Brain pericyte (primary cell): ENCODE measurements around the gene GTSF1L.
"Not testable (repeated sequence)": the region's sequence is repeated elsewhere in the genome, so short reads cannot be mapped to it uniquely, and the experiment has no call there.

Experiments
- DNase-seq: peaks from one replicate; pipeline ENCODE4 v3.0.0-alpha.2; 2012; ENCODE audit warnings: low read depth, low spot score

The GTSF1L gene

GRCh38 chr20:43726811-43727338, at the start of gene GTSF1L:
GTSF1L (minus strand) TSS chr20:43727002; CDS start chr20:43726694, 308 bp downstream.
- no peak for DNase-seq

DNA sequence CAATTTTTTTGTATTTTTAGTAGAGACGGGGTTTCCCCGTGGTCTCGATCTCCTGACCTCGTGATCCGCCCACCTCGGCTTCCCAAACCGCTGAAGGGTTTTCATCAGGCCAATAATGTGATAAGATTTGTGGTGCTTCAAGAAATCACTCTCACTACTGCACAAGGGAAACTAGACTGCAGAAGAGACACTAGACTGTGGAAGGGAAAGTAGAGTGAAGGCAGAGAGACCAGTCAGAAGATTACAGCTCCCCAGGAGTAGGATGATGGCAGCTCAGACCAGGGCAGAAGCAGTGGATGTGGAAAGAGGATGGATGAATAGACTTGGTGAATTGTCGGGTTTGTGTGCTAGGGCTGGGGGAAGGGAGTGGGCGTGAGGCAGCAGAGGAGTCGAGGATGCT, 48.0 kb upstream of the GTSF1L start:
- DNase-seq: no peak

- DNase-seq: no peak
These were observed 44.8 kb upstream of the GTSF1L start for GRCh38 chr20:43771503-43772190.

DNA sequence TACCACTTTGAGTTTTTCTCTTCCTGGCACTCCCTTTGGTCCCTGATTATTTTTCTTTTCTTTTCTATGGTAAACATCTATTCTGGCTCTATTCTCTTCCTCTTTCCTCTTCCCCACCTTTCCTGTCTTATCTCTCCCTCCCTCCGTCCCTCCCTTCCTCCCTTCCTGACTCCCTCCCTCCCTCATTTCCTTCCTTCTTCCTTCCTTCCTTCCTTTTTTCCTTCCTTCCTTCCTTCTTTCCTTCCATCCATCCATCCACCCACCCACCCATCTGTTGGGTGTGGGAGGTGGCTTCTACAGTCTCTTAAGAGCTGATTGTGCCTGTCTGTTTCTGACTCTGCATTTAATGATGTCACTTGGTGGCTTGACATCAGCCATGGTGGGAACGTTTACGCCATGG, 43.5 kb upstream of the GTSF1L start:
- DNase-seq: no peak

DNA sequence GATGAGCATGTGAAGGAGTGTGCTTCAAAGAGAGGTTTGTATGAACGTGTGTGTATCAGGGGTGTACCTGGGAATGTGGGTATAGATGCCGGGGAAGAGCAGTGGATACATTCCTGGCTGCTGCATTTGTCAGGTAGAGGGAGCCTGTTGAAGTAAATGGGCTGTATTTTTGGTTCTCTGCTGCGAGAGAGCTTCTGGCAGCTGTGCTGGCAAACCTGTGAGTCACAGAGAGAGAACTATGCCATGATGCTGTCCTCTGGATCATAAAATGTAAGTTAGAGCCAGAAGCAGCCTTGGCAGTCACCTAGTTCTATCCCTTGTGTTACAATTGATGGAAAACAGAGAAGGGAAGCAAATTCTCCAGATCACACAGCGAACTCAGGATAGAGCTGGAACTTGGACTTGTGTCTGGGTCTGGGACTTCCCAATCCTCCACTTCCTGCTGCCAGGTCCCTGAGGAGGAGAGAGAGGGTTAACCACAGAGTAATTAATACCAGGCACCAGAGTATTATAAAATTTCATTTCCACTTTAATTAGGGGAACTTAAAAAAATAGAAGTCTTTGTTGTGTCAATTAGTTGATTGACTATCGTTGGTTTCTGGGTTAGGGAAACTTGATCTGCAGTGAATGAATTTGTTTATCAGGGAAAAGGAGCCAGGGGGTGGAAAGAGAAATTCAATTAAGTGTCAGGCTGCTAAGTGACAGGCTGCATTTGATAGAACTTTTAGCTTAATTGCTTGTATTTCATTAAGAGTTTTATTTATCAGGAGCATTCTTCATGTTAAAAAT, 41.1 kb upstream of the GTSF1L start:
- no peak for DNase-seq

GRCh38 chr20:43766917-43767316, 40.1 kb upstream of the GTSF1L start:
- DNase-seq: no peak

GRCh38 chr20:43766385-43766784, 39.6 kb upstream of the GTSF1L start:
- DNase-seq: no peak

DNA sequence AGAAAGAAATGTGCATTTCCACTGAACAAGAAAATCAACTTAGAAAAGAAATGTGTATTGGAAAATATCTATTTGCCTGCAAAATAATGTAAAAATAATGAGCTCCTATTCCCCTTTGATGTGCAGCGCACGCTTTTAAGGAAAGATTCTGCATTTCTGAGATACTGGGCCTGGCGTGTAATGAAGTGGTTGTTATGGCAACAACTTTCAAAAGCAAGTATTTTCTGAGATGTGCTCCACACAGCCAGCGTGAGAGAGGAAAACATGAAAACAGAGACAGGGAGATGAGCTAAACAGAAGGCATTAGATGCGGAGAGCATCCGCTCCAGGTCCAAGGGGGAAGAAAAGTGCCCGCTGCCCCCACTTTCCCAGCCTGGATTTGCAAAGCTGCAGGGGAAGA, 39.1 kb upstream of the GTSF1L start:
- no peak for DNase-seq

DNA sequence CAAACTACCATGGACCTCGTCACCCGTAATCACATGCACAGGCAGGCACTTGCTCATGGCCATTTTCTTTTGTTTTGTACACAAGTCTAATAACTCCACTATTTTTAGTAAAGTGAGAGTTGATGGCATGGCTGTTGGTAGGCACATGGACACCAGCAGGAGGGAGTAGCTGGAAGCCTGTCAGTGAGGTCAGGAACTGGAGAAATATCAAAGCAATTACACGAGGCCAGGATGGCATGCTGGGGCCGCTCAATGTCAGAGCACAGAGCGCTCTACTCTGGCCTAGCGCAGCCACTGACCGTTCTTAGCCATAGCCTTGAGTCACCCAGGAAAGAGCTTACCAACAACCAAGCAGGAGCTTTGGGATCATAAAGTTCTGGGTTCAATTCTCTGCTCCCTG, 36.1 kb upstream of the GTSF1L start:
- DNase-seq: no peak

- no peak for DNase-seq
These were observed 34.9 kb upstream of the GTSF1L start for GRCh38 chr20:43761386-43762340.

DNA sequence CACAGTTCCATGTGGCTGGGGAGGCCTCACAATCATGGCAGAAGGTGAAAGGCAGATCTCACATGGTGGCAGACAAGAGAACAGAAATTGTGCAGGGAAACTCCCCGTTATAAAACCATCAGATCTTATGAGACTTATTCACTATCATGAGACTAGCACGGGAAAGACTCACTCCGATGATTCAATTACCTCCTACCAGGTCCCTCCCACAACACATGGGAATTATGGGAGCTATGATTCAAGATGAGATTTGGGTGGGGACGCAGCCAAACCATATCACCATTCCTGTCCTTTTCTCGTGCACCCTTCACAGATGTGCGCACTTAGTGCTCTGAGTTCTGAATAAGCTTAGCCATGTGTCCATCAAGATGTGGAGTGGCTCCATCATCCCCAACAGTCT, 31.1 kb upstream of the GTSF1L start:
- DNase-seq: not testable (repeated sequence)

DNA sequence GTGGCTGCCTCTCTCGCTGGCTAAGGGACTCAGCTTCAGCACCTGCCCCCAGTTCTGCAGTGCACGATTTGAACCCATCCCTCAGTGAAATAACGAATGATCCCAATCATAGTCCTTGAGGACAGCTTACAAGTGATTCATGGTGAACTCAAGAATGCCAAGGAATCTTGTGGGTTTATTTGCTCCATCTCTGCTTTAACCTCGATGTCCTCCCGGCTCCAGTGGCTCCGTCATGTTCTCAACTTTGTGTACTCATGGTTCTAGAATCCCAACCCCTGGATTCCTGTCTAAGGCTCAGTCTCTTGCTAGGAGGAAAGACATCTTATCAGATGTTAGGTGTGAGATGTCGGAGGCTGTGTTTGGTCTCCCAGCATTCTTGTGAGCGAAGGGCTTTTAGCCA, 29.0 kb upstream of the GTSF1L start:
- no peak for DNase-seq

DNA sequence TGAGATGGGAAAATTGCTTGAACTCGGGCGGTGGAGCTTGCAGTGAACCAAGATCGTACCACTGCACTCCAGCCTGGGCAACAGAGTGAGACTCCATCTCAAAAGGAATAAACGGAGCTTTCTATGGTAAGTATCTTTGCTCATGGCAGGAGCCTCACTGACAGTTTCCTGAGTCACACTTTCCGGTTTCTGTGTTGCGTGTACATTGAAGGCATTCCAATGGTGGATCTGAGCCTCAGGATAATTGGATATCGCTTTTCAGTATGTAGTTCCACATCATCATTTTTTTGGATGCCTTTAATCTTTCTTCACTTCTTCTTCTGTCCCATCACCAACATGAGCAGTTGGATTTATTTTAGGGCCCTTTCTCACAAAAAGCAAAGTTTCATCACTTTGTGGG, 28.6 kb upstream of the GTSF1L start:
- DNase-seq: no peak

GRCh38 chr20:43752561-43753301, 25.9 kb upstream of the GTSF1L start:
- no peak for DNase-seq

- DNase-seq: no peak
These were observed 25.2 kb upstream of the GTSF1L start for GRCh38 chr20:43752051-43752360.

- DNase-seq: peak; percentile 24
These were observed 24.6 kb upstream of the GTSF1L start for GRCh38 chr20:43751167-43752050.

- DNase-seq: no peak
These were observed 24.0 kb upstream of the GTSF1L start for GRCh38 chr20:43750774-43751166.

DNA sequence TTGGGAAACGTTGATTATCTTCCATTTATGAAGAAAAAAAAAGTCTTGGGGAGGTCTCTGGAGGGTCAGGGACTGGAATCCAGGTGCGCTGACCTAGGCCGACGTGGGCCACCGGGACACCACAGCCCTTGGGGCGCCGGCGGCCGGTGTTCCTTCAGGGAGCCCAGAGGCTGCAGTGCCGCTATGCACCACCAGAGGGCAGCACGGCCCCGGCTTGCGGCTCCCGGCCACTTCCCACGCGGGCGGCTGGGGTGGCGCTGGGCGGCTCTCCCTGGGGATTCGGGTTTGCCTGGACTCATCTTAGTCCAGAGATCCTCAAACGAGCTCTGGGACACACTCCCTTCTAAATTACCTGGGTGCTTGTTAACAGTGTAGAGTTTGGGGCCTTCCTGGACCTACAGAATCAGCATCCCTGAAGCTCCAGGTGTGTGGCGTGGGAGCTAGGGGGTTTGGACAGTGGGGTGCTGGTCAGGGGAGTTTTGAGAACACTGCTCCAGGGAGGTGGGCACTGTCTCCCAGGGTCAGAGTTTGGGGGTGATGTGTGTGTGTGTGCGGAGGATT, 23.0 kb upstream of the GTSF1L start:
- DNase-seq: no peak

DNA sequence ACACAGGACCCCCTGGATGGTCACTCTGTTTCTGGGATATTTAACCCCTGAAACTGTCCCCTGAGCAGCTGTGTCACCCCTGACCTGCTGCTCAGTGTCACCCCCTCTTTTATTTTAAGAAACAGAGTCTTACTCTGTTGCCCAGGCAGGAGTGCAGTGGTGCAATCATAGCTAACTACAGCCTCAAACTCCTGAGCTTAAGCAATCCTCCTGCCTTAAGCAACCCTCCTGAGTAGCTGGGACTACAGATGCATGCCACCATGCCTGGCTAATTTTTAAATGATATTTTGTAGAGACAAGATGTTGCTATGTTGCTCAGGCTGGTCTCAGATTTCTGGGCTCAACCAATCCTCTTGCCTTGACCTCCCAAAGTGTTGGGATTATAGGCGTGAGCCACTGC, 21.5 kb upstream of the GTSF1L start:
- no peak for DNase-seq
